H1 (cell line): ENCODE data around the gene KRTAP4-12. TPM values are rescaled to one million over a fixed set of nuclear protein-coding genes. Genes with fewer than 3 reads are reported as not detected.

Source experiments
- CTCF ChIA-PET: fragments of 300-600 bp; sonication (Branson Sonifier 250); formaldehyde crosslinking; loops from one replicate; lab custom pipeline; 2021; ENCODE audit not compliant: partially characterized antibody; lab: Charles Lee
- POLR2A ChIA-PET: fragments of 300-600 bp; sonication (Branson Sonifier 250); formaldehyde crosslinking; loops from one replicate; lab custom pipeline; 2021; ENCODE audit warnings: inconsistent platforms; ENCODE audit not compliant: partially characterized antibody; lab: Charles Lee
- DNase-seq, 2 experiments: peaks; one replicate each; pipeline versions ENCODE4 v3.0.0 to v3.0.0-alpha.2; 2010 to 2022; ENCODE audit warnings: low spot score in 2 of 2, low read depth in 1 of 2, mixed read lengths in 1 of 2
- FAIRE-seq: peaks from 2 replicates; lab custom pipeline; 2011; peaks lifted over from hg19 to GRCh38; lab: Jason Lieb, UNC
- H2AFZ ChIP-seq: 2 replicates; pipeline ENCODE4 v1.8.1; 2012; ENCODE audit warnings: low read length, inconsistent platforms
- H2AK5ac ChIP-seq: 2 replicates; pipeline ENCODE4 v1.6.1; 2013; ENCODE audit warnings: low read depth, low read length
- H2BK120ac ChIP-seq: replicated peaks from 2 replicates; pipeline ENCODE3; 2013; ENCODE audit warnings: low read depth, low read length, inconsistent platforms
- H2BK12ac ChIP-seq: 2 replicates; pipeline ENCODE4 v1.6.1; 2013; ENCODE audit warnings: low read depth, low read length
- H2BK15ac ChIP-seq: 2 replicates; pipeline ENCODE4 v1.6.1; 2013; ENCODE audit warnings: low read length
- H2BK20ac ChIP-seq: 2 replicates; pipeline ENCODE4 v1.6.1; 2013; ENCODE audit warnings: low read length
- H2BK5ac ChIP-seq: 2 replicates; pipeline ENCODE4 v1.6.1; 2013; ENCODE audit warnings: low read depth, low read length
- H3K14ac ChIP-seq: 2 replicates; pipeline ENCODE4 v1.6.1; 2013; ENCODE audit warnings: inconsistent platforms; ENCODE audit not compliant: insufficient read length
- H3K18ac ChIP-seq: 2 replicates; pipeline ENCODE4 v1.6.1; 2013; ENCODE audit warnings: low read length; ENCODE audit errors: extremely low read depth
- H3K23ac ChIP-seq: 2 replicates; pipeline ENCODE4 v1.6.1; 2013; ENCODE audit warnings: inconsistent platforms; ENCODE audit not compliant: insufficient read length
- H3K23me2 ChIP-seq: 2 replicates; pipeline ENCODE4 v1.6.1; 2013; ENCODE audit warnings: low read depth, low read length
- H3K27ac ChIP-seq: 2 replicates; pipeline ENCODE4 v1.6.1; 2011; ENCODE audit warnings: low read depth, low read length, inconsistent platforms
- H3K27me3 ChIP-seq, 4 experiments: replicated peaks in 1 of 4; 1 replicate in 1 of 4; 2 replicates in 3 of 4; pipeline versions ENCODE4 v1.6.1 to v1.8.1; 2011 to 2013; ENCODE audit warnings: low read length in 3 of 4, mild to moderate bottlenecking in 3 of 4, inconsistent platforms in 2 of 4, mixed read lengths in 2 of 4, moderate library complexity in 1 of 4; ENCODE audit not compliant: control insufficient read depth in 3 of 4, insufficient read depth in 3 of 4; ENCODE audit errors: extremely low read depth in 1 of 4
- H3K36me3 ChIP-seq, 4 experiments: 2 replicates each; pipeline versions ENCODE4 v1.6.1 to v1.8.1; 2011 to 2013; ENCODE audit warnings: mild to moderate bottlenecking in 4 of 4, low read length in 3 of 4, moderate library complexity in 2 of 4, control low read depth in 1 of 4, inconsistent platforms in 1 of 4; ENCODE audit not compliant: insufficient read depth in 4 of 4, control insufficient read depth in 2 of 4
- H3K4ac ChIP-seq: replicated peaks from 2 replicates; pipeline ENCODE3; 2013; ENCODE audit warnings: low read length, low read depth, mixed read lengths, inconsistent platforms; ENCODE audit not compliant: insufficient read length
- H3K4me1 ChIP-seq, 4 experiments: replicated peaks in 1 of 4; 1 replicate in 1 of 4; 2 replicates in 3 of 4; pipeline versions ENCODE4 v1.6.1 to v1.8.1; 2011 to 2013; ENCODE audit warnings: low read length in 3 of 4, inconsistent platforms in 2 of 4, mixed read lengths in 1 of 4; ENCODE audit not compliant: insufficient read depth in 4 of 4, control insufficient read depth in 3 of 4
- H3K4me2 ChIP-seq, 2 experiments: 2 replicates each; pipeline versions ENCODE4 v1.6.1 to v1.8.1; 2011 to 2013; ENCODE audit warnings: low read depth in 2 of 2, low read length in 2 of 2, control low read depth in 1 of 2, inconsistent platforms in 1 of 2, mild to moderate bottlenecking in 1 of 2; ENCODE audit not compliant: insufficient read depth in 1 of 2
- H3K4me3 ChIP-seq, 4 experiments: fragments of 200-600, 300-600 bp in 1 of 4; sonication (generic), shearing (Covaris generic), sonication (Bioruptor Twin) in 1 of 4; 2 replicates each; pipeline versions ENCODE4 v1.5.1 to v1.8.1; 2011 to 2016; ENCODE audit warnings: low read length in 4 of 4, low read depth in 3 of 4, control low read depth in 2 of 4, inconsistent platforms in 2 of 4, mild to moderate bottlenecking in 2 of 4, mixed read lengths in 1 of 4, moderate library complexity in 1 of 4; ENCODE audit not compliant: insufficient read depth in 2 of 4; ENCODE audit errors: extremely low read depth in 1 of 4
- H3K56ac ChIP-seq: replicated peaks from 2 replicates; pipeline ENCODE3; 2013; ENCODE audit warnings: low read depth, mild to moderate bottlenecking, mixed read lengths, low read length, inconsistent platforms; ENCODE audit not compliant: insufficient read length
- H3K79me1 ChIP-seq: 2 replicates; pipeline ENCODE4 v1.6.1; 2013; ENCODE audit warnings: low read depth, low read length, control low read depth
- H3K79me2 ChIP-seq, 2 experiments: 2 replicates each; pipeline versions ENCODE4 v1.6.1 to v1.8.1; 2012 to 2013; ENCODE audit warnings: low read length in 2 of 2, mild to moderate bottlenecking in 2 of 2, inconsistent platforms in 1 of 2; ENCODE audit not compliant: insufficient read depth in 2 of 2, control insufficient read depth in 1 of 2
- H3K9ac ChIP-seq, 4 experiments: replicated peaks in 1 of 4; 1 replicate in 1 of 4; 2 replicates in 3 of 4; pipeline versions ENCODE4 v1.6.1 to v1.8.1; 2011 to 2013; ENCODE audit warnings: low read depth in 3 of 4, low read length in 3 of 4, control low read depth in 2 of 4, mild to moderate bottlenecking in 2 of 4, moderate library complexity in 2 of 4, inconsistent platforms in 1 of 4; ENCODE audit errors: extremely low read depth in 1 of 4
- H3K9me3 ChIP-seq, 2 experiments: 2 replicates each; pipeline versions ENCODE4 v1.6.1 to v1.8.1; 2012 to 2013; ENCODE audit warnings: mild to moderate bottlenecking in 2 of 2, moderate library complexity in 2 of 2, control low read depth in 1 of 2, inconsistent platforms in 1 of 2, low read depth in 1 of 2, low read length in 1 of 2, mixed read lengths in 1 of 2; ENCODE audit not compliant: insufficient read depth in 2 of 2
- H4K20me1 ChIP-seq, 2 experiments: replicated peaks in 1 of 2; 2 replicates each; pipeline versions ENCODE3 to v1.8.1; 2011 to 2013; ENCODE audit warnings: inconsistent platforms in 2 of 2, low read length in 2 of 2, mild to moderate bottlenecking in 1 of 2; ENCODE audit not compliant: insufficient read depth in 2 of 2, control insufficient read depth in 1 of 2
- H4K5ac ChIP-seq: 2 replicates; pipeline ENCODE4 v1.6.1; 2013; ENCODE audit warnings: low read length, low read depth, mixed read lengths, inconsistent platforms; ENCODE audit not compliant: insufficient read length
- H4K8ac ChIP-seq: 2 replicates; pipeline ENCODE4 v1.8.0; 2013; ENCODE audit warnings: mild to moderate bottlenecking, moderate library complexity, low read length, inconsistent platforms; ENCODE audit not compliant: insufficient read depth; ENCODE audit errors: extremely low read depth
- H4K91ac ChIP-seq: replicated peaks from 2 replicates; pipeline ENCODE3; 2013; ENCODE audit warnings: low read length, mixed read lengths, inconsistent platforms; ENCODE audit not compliant: insufficient read length
- ATF2 ChIP-seq: IDR thresholded peaks from 2 replicates; pipeline ENCODE4 v1.6.1; 2012; ENCODE audit warnings: low read length, inconsistent platforms
- BCL11A ChIP-seq, 2 experiments: IDR thresholded peaks; one replicate each; pipeline ENCODE4 v1.6.1; 2011; ENCODE audit warnings: low read depth in 2 of 2, low read length in 2 of 2, mild to moderate bottlenecking in 2 of 2
- BRCA1 ChIP-seq: IDR thresholded peaks from 2 replicates; pipeline ENCODE4 v1.6.1; 2012; ENCODE audit warnings: low read depth, low read length, improper control_type of control experiment
- MAFK ChIP-seq: IDR thresholded peaks from 2 replicates; pipeline ENCODE4 v1.6.1; 2012; ENCODE audit warnings: low read depth, mild to moderate bottlenecking, improper control_type of control experiment, low read length
- MAX ChIP-seq: IDR thresholded peaks from 2 replicates; pipeline ENCODE4 v1.6.1; 2012; ENCODE audit warnings: inconsistent platforms
- NANOG ChIP-seq: IDR thresholded peaks from 2 replicates; pipeline ENCODE4 v1.6.1; 2011; ENCODE audit warnings: low read length, low read depth, mild to moderate bottlenecking, inconsistent platforms; ENCODE audit not compliant: insufficient read depth, poor library complexity, severe bottlenecking
- RNF2 ChIP-seq: fragments of 200-900, 300-1000 bp; sonication (generic); IDR thresholded peaks from 2 replicates; pipeline ENCODE4 v1.7.1; 2016; ENCODE audit warnings: borderline replicate concordance, low read depth, mild to moderate bottlenecking, antibody characterized with exemption, low read length; ENCODE audit not compliant: poor library complexity, severe bottlenecking; ENCODE audit errors: missing control alignments
- SP4 ChIP-seq: IDR thresholded peaks from 2 replicates; pipeline ENCODE4 v1.6.1; 2012; ENCODE audit warnings: low read length, inconsistent platforms
- TAF7 ChIP-seq: optimal IDR thresholded peaks from 2 replicates; pipeline ENCODE3; 2011; ENCODE audit warnings: low read depth, mild to moderate bottlenecking, inconsistent platforms, low read length, moderate library complexity, borderline replicate concordance
- TCF12 ChIP-seq: IDR thresholded peaks from 2 replicates; pipeline ENCODE4 v1.6.1; 2011; ENCODE audit warnings: low read depth, mild to moderate bottlenecking, low read length
- WGBS, 2 experiments: shearing (Covaris generic) in 1 of 2; methylation state at CpG; one replicate each; pipeline versions ENCODE4 v1.1.6 to v1.1.7; 2013 to 2015; ENCODE audit warnings: low lambda C conversion rate in 2 of 2, mixed read lengths in 2 of 2, inconsistent platforms in 1 of 2, low coverage in 1 of 2, missing lambda C conversion rate in 1 of 2; ENCODE audit not compliant: insufficient replicate concordance in 2 of 2, insufficient coverage in 1 of 2, insufficient read length in 1 of 2; ENCODE audit errors: extremely low coverage in 1 of 2, missing lambda C conversion rate in 1 of 2; 5-methylcytosine and 5-hydroxymethylcytosine counted together
- polyA plus RNA-seq, 7 experiments: library from polyadenylated mRNA; depleted of rRNA in 3 of 7; stranded (reverse) in 5 of 7; unstranded in 2 of 7; fragments of >200 nt in 5 of 7; fragments of 200-250 nt in 2 of 7; gene quantifications; 1 replicate in 5 of 7; 2 replicates in 1 of 7; 4 replicates in 1 of 7; pipeline versions ENCODE4 v1.2.1 to v1.2.3, GENCODE V29; 2011 to 2013; ENCODE audit warnings: missing spikeins in 2 of 7, mixed read lengths in 2 of 7
- total RNA-seq: library from RNA; stranded (reverse); fragmentation: NEBNext Ultra II Directional; extraction: Animal tissue kit (Norgen Biotek cat#: 25700); gene quantifications from 2 replicates; pipeline ENCODE4 v1.2.1, GENCODE V29; 2021
- TF ChIP-seq, protein P1 (sequence below): IDR thresholded peaks from 2 replicates; pipeline ENCODE4 v1.6.1; 2011; ENCODE audit warnings: low read depth, mild to moderate bottlenecking, low read length; ENCODE audit not compliant: insufficient read depth

KRTAP4-12 gene
- total and polyA plus RNA-seq, 2 of the 8 experiments (the other 6 are each of a cell fraction or from before 2014, with no cell fraction given), result not detected

- DNase-seq (no peak), FAIRE-seq (no peak)
- no peak within 1 kb of the TSS for H2BK20ac ChIP-seq
- CTCF ChIA-PET, result interaction anchor here (1.2 kb wide), 1 partner anchor 30 kb away, joined by 3 read pairs; no protein-coding TSS in a partner anchor
- H3K27me3 ChIP-seq, result no peaks in the 10 kb centered on the region
- no peaks in the 10 kb centered on the region for H3K9me3 ChIP-seq
- H3K4me1 ChIP-seq, result peaks cover 0 to 4% (median 1%) of the 10 kb centered on the region in 4 experiments; a peak in 1 of 7 replicates
- H2AFZ ChIP-seq, result no peak within 1 kb of the TSS
- H3K4ac ChIP-seq, result no peak within 1 kb of the TSS
- H4K5ac ChIP-seq, result no peak within 1 kb of the TSS
- no peak within 1 kb of the TSS for H2AK5ac ChIP-seq
- H2BK5ac ChIP-seq, result no peak within 1 kb of the TSS
- H3K14ac ChIP-seq, result no peak within 1 kb of the TSS
- no peaks in the 10 kb centered on the region for H3K36me3 ChIP-seq
- no peak within 1 kb of the TSS for H2BK120ac ChIP-seq
- no peak within 1 kb of the TSS for H3K9ac ChIP-seq
- no peaks in the 10 kb centered on the region for H3K79me2 ChIP-seq
- H3K23ac ChIP-seq, result no peak within 1 kb of the TSS
- no peaks in the 10 kb centered on the region for H3K79me1 ChIP-seq
- no peak within 1 kb of the TSS for H3K27ac ChIP-seq
- no peak within 1 kb of the TSS; the same call in 1 of the 2 replicates for H4K8ac ChIP-seq
- no peaks in the 10 kb centered on the region; the same call in 1 of the 2 replicates for H3K23me2 ChIP-seq
- H2BK15ac ChIP-seq, result no peak within 1 kb of the TSS
- no peak within 1 kb of the TSS for H2BK12ac ChIP-seq
- no peak within 1 kb of the TSS for H3K18ac ChIP-seq
- WGBS, 2 experiments, result 82% methylated on average over 1 of the region's 1 CpG; no CpG with 5 or more reads in 1 of the 2 experiments
- no peak within 1 kb of the TSS for H3K4me2 ChIP-seq
- POLR2A ChIA-PET, result no interaction called here
- no peaks in the 10 kb centered on the region for H4K20me1 ChIP-seq
- no peak within 1 kb of the TSS for H4K91ac ChIP-seq
- no peak within 1 kb of the TSS for H3K56ac ChIP-seq
- H3K4me3 ChIP-seq, result no peak within 1 kb of the TSS
- TF ChIP-seq TAF7 (no peak), ATF2 (no peak), RNF2 (no peak), TCF12 (no peak), SP4 (no peak), MAFK (no peak), BCL11A (IDR thresholded peaks at IDR 0.05; ENCODE audit: low read depth in 2 of 2, low read length in 2 of 2) (no peak), NANOG (no peak), MAX (no peak), BRCA1 (no peak)
- TF ChIP-seq, protein P1, sequence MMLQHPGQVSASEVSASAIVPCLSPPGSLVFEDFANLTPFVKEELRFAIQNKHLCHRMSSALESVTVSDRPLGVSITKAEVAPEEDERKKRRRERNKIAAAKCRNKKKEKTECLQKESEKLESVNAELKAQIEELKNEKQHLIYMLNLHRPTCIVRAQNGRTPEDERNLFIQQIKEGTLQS, result no peak
Measured at GRCh38 chr17:41160648-41161047, 36.7 kb upstream of the KRTAP4-12 start, which contains the start of gene KRTAP4-4. Gene KRTAP4-4 (minus strand): TSS chr17:41160748. CDS start chr17:41160691, 57 bp downstream.
